DND-41 (cell line): ENCODE measurements around the gene IL1RAP.

ENCODE experiments used
- CTCF ChIP-seq: IDR thresholded peaks from 2 replicates; pipeline ENCODE4 v1.5.1; 2012; ENCODE audit warnings: borderline replicate concordance, low read length, moderate library complexity, mild to moderate bottlenecking; ENCODE audit not compliant: poor library complexity, severe bottlenecking; ENCODE audit errors: extremely low read depth
- EZH2 ChIP-seq: IDR thresholded peaks from 3 replicates; pipeline ENCODE4 v1.6.1; 2012; ENCODE audit warnings: borderline replicate concordance, low read depth, mild to moderate bottlenecking, moderate library complexity, low read length, inconsistent platforms; ENCODE audit not compliant: severe bottlenecking

GRCh38 chr3:190543671-190544070 is 29.8 kb downstream of the IL1RAP start:
- TF ChIP-seq CTCF (no peak), EZH2 (no peak)
